Cardiac muscle cell (in vitro differentiated cells and primary cell): ENCODE measurements around the gene LIMCH1. TPM values are rescaled to one million over a fixed set of nuclear protein-coding genes. Genes with fewer than 3 reads are reported as not detected.

Experiments
- DNase-seq, 2 donors: peaks; one replicate each; pipeline versions ENCODE4 v3.0.0 to v3.0.0-alpha.2; 2010 to 2017; ENCODE audit warnings: low read depth in 1 of 2, low spot score in 1 of 2
- H3K27ac ChIP-seq: fragments of 200-600 bp; sonication (generic); 2 replicates; pipeline ENCODE4 v1.5.1; 2016
- H3K27me3 ChIP-seq: fragments of 200-600 bp; sonication (generic); 2 replicates; pipeline ENCODE4 v1.6.0; 2016; ENCODE audit warnings: control low read depth
- H3K36me3 ChIP-seq: fragments of 200-600 bp; sonication (generic); 2 replicates; pipeline ENCODE4 v1.5.1; 2016; ENCODE audit warnings: control low read depth
- H3K4me1 ChIP-seq: fragments of 200-600 bp; sonication (generic); 2 replicates; pipeline ENCODE4 v1.8.1; 2017; ENCODE audit warnings: low read depth, mild to moderate bottlenecking, mixed run types
- H3K4me3 ChIP-seq: fragments of 200-600 bp; sonication (generic); 2 replicates; pipeline ENCODE4 v1.5.1; 2016; ENCODE audit warnings: mild to moderate bottlenecking
- H3K9me3 ChIP-seq: fragments of 200-600 bp; sonication (generic); 2 replicates; pipeline ENCODE4 v1.5.1; 2017; ENCODE audit warnings: low read depth, mild to moderate bottlenecking, control low read depth
- polyA plus RNA-seq: library from polyadenylated mRNA; unstranded; fragments of >200 nt; fragmentation: Nextera tagmentation; extraction: Ambion mirVana; gene quantifications from 2 replicates; pipeline ENCODE4 v1.2.1, GENCODE V29; 2016
- total RNA-seq: library from RNA; depleted of rRNA; stranded (reverse); fragments of >200 nt; gene quantifications from 2 replicates; pipeline ENCODE4 v1.2.3, GENCODE V29; 2016
- TF ChIP-seq, protein P1 (sequence below): IDR thresholded peaks from 2 replicates; pipeline ENCODE4 v1.5.1; 2012; ENCODE audit warnings: low read depth, mild to moderate bottlenecking, low read length

LIMCH1 gene
- total and polyA plus RNA-seq, 2 experiments from 2014 or later: 2.8 to 4.5 TPM

DNA sequence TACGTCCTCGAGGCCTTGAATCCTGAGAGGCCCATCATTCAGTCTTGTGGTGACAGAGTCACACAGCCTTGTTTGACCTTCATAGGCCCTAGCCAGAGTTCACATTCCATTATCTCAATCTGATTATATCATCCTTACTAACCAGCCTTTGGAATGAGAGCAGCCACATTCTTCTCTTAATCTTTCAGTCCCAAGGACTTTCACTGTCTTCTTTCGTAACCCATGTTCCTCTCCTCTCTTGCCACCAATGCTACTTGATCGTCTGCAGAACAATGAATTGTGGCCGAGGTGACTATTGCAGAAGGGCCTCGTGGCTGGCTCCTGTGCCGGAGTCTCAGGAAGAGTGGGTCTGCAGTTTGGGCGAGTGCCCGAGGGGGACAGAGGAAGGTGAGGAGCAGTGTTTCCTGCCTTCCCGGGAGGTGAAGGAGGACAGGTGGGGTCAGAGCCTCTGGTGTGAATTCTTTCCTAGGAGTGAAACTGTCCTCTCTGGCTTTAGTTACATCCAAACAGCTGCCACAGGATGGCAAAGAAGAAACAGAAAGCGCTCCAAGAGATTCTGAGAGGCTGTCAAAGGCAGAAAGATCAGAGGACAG, 94.6 kb downstream of the LIMCH1 start:
- Histone ChIP-seq H3K4me3 (no peak overlapping the region), H3K9me3 (no peaks in the 10 kb centered on the region), H3K27ac (no peak overlapping the region), H3K27me3 (peaks cover 59% of the 10 kb centered on the region), H3K4me1 (no peaks in the 10 kb centered on the region), H3K36me3 (no peaks in the 10 kb centered on the region)
- TF ChIP-seq, protein P1, sequence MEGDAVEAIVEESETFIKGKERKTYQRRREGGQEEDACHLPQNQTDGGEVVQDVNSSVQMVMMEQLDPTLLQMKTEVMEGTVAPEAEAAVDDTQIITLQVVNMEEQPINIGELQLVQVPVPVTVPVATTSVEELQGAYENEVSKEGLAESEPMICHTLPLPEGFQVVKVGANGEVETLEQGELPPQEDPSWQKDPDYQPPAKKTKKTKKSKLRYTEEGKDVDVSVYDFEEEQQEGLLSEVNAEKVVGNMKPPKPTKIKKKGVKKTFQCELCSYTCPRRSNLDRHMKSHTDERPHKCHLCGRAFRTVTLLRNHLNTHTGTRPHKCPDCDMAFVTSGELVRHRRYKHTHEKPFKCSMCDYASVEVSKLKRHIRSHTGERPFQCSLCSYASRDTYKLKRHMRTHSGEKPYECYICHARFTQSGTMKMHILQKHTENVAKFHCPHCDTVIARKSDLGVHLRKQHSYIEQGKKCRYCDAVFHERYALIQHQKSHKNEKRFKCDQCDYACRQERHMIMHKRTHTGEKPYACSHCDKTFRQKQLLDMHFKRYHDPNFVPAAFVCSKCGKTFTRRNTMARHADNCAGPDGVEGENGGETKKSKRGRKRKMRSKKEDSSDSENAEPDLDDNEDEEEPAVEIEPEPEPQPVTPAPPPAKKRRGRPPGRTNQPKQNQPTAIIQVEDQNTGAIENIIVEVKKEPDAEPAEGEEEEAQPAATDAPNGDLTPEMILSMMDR: no peak
- no peak for DNase-seq

DNA sequence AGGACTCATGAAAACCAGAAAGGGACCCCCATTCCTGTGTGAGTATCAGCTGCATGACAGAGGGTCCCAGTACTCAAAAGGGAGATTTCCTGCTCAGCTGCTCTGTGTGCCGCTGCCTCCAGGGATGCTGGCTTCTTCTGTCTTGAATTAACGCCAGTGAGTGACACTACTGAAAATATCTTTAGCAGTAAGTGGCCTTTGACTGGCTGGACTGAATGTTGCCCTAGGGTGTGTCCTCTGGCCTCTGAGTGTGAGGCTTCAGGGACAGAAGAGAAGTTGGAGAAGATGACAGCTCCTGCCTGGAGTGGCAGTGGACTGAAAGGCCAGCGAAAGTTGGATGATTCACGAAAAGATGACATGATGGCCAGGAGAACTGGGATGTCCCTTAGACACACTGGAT, 95.4 kb downstream of the LIMCH1 start:
- Histone ChIP-seq H3K9me3 (no peaks in the 10 kb centered on the region), H3K4me3 (no peak overlapping the region), H3K36me3 (no peaks in the 10 kb centered on the region), H3K27me3 (peaks cover 54% of the 10 kb centered on the region), H3K27ac (no peak overlapping the region), H3K4me1 (no peaks in the 10 kb centered on the region)
- DNase-seq: no peak
- TF ChIP-seq, protein P1: no peak

DNA sequence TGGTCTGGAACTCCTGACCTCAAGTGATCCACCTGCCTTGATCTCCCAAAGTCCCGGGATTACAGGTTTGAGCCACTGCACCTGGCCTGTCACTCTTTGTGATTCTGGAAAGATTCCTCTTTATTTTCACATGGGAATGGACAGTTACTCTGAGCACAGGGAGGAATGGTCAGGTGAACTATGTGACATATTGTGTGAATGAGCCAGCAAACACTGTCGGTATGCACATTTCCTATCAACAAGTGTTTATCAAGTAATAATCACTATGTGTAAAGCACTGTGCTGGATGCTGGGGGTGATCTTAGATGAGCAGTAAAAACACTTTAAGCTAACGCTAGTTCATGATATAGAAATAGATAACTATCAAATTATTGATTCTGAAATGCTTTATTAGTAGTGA, 97.5 kb downstream of the LIMCH1 start:
- no peak overlapping the region for H3K4me3 ChIP-seq
- no peaks in the 10 kb centered on the region for H3K36me3 ChIP-seq
- H3K4me1 ChIP-seq: no peaks in the 10 kb centered on the region
- DNase-seq: no peak
- no peak overlapping the region for H3K27ac ChIP-seq
- TF ChIP-seq, protein P1: no peak
- H3K27me3 ChIP-seq: peaks cover 51% of the 10 kb centered on the region
- no peaks in the 10 kb centered on the region for H3K9me3 ChIP-seq

DNA sequence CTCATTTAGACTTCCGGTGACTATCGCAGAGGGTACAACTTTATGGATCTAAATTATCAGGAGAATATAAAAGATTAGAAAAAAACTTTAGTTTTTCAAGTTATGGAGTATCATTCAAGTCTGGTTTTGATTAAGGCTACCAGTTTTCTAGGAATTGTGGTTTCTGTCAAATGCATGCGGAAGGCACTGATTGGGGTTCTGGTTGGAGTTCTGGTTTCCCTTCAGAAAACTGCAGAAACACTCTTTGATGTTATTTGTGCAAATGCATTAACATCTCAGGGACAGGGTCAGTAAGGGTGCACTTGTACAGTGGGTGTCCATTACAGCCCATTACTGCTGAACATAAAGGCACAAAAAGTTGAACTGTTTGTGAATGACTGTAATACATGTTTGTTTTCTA, 100.2 kb downstream of the LIMCH1 start:
- Histone ChIP-seq H3K4me3 (no peak overlapping the region), H3K27me3 (peaks cover 51% of the 10 kb centered on the region), H3K9me3 (no peaks in the 10 kb centered on the region), H3K4me1 (no peaks in the 10 kb centered on the region), H3K27ac (no peak overlapping the region), H3K36me3 (no peaks in the 10 kb centered on the region)
- TF ChIP-seq, protein P1: no peak
- DNase-seq: no peak

DNA sequence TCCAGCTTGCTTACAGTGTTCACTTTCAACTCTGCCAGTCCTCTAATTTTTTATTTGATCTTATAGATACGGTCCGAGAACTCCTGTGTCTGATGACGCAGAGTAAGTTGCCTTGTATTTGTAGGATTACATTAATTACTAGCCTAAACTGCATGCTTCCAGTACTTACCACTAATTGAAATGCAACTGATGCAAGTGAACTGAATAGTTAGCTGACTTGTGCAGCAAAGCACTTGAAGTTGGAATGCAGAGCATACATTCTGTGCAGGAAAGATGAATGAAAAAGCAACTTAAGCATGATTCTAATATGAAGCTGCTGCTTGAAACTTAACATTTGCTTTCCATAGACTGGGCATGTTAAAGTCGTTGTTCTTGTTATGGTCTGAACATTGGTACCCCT, 100.9 kb downstream of the LIMCH1 start:
- H3K4me1 ChIP-seq: no peaks in the 10 kb centered on the region
- H3K27ac ChIP-seq: no peak overlapping the region
- peaks cover 52% of the 10 kb centered on the region for H3K27me3 ChIP-seq
- no peaks in the 10 kb centered on the region for H3K36me3 ChIP-seq
- TF ChIP-seq, protein P1: no peak
- no peak overlapping the region for H3K4me3 ChIP-seq
- peak in 1 of 2 donors; percentile 22 for DNase-seq
- no peaks in the 10 kb centered on the region for H3K9me3 ChIP-seq
